Tongue (tissue), 2 donors: ENCODE measurements around the gene METAP1D. TPM values are rescaled to one million over a fixed set of nuclear protein-coding genes. Genes with fewer than 3 reads are reported as not detected.
"Not testable (repeated sequence)": the region's sequence is repeated elsewhere in the genome, so short reads cannot be mapped to it uniquely, and the experiment has no call there.

Experiments
- DNase-seq: peaks from one replicate; pipeline ENCODE4 v3.0.0-alpha.2; 2015
- total RNA-seq: library from RNA; depleted of rRNA; stranded (reverse); fragments of >200 nt; gene quantifications from one replicate; pipeline ENCODE4 v1.2.3, GENCODE V29; 2014

The METAP1D gene
- total RNA-seq, 1 donor from 2014 or later: 15.1 TPM

- peak; percentile 96 for DNase-seq
Measured at GRCh38 chr2:172102391-172103359, 102.9 kb downstream of the METAP1D start, which contains the start of gene DLX2. TSS of gene DLX2 (minus strand) at chr2:172102900. CDS start at chr2:172102538, 362 bp downstream.

DNA sequence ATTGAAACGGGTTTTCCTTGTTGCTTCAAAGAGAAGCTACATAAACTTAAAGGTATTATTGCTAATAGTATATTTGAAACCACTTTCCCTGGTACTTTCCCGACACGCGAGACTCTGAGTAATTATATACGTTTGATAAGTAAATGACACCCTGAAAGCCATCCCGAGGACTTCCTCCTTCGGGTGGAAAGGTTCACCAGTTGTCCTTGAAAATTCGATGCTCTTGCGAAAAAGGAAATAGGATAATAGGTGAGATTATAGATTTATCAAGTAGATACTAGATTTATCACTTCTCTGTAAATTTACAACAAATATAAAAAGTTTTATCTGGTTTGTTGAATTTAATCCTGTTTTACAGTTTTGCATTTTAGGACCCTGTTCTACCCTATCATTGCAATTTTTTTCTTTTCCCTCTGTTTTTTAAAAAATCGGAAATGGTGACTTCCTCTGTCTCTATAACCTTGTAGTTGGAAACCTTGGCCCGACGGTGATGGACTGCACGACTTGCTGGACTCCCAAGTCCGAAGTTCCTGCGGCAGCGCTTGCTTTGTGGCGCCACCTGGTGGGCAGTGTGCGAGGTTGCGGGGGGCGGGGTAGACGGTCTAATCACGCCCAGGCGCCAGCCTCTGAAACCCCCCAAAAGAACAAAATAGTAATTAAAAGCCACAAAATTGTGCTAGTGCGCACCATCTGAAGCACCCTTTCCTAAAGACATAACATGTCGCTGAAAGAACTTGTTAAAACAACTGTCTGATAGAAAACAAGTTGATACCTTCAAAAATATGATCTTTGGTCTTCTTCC, 103.9 kb downstream of the METAP1D start:
- DNase-seq: peak; percentile 93

DNA sequence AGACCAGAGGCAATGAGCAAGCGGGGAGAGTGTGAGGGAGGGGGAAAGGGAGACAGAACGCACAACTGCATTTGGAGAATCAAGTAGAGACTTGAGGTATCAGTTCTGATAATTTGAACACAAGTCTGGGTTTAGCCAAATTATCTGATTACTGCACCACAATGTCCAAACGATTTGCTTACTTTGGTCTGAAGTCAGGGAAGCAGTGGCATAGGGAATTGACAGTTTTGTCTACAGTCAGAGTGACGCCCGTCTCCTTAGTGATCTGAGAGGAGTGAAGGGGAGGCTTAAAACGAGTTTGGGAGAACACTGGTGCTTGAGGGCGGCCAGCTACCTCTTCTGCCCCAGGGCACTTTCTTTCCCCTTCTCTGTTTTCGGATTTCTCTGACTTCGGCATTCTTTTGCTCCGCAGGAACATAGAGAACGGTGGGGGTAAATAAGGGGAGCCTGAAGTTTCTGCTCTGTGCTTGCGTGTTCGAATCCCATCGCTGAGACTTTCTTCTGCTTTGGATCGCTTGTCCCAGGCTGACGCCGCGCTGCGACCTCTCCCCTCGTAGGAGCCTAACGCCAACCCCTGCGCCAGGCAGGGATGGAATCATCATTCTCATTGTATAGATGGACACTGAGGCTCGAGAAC, 105.8 kb downstream of the METAP1D start:
- peak; percentile 17 for DNase-seq

DNA sequence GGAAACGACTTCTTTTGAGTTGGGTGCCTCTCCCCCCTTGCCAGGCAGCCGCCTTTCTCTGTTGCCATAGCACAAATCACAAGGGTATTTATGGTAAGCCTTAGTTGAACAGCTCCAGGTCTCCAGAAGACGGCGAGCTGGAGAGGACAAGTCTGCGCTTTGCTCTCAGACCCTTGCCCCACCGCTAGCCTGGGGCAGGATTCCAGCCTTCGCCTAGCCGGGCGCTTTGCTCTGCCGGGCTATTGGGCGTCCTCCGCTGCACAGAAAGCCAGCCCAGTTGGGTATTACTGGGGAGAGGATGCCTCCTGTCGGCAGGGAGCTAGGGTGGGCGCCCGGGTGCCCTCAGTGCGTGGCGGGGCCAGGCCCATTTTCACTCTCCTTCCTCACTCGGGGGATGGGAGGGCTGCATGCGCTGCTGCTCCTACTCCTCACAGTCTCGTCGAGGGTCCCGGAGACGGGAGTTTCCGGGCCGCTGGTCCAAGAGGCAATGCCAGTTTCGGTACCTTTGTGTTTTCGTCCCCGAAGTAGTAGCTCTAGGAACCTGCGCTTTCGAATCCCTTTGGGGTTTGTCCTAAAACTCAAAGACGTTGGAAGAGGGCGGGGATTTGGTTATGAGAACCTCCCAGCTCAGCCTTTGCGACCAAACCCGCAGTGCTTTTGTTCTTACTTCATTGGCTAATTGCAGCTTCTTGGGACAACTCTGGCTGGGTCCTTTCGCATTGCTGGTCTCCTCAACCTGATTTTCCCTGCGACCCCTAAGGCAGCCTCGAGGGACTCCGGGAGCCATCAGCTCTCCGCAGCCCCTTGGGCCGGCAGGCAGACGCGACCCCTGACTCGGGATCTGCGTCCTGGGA, 106.6 kb downstream of the METAP1D start:
- DNase-seq: peak; percentile 25

GRCh38 chr2:172107690-172108586, 108.2 kb downstream of the METAP1D start:
- DNase-seq: no peak

- no peak for DNase-seq
Measured at GRCh38 chr2:172108587-172108930, 108.8 kb downstream of the METAP1D start.

DNA sequence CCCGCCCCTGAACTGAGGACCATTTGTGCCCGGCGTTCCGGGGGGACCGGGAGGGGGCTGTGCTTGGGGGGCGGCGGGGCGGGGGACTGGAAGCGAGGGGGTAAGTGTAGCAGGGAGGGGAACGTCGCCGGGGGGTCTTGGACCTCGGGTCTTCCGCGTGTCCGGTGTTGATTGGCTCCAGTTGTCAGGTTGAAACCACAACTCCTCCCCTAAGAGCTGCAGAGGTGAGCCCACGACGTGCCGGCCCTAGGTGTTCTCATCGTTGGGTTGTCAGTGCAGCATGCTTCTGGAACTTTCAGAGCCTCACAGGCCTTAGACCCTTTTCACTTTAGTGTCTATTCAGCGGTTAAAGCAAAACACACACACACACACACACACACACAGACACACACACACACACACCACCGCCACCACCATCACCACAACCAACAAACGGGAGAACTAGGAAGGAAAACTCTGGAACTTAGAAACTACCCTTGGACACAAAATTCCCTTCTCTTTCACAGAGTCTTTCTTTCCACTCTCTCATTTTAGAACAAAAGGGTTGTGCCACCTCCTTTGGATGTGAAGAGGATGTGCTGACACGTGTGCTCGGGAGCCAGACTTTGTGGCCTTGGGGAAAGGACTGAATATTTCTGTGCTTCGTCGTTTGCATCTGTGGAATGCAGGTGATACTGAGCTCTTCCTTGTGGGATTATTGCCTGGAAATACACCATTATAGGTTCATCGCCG, 109.7 kb downstream of the METAP1D start:
- DNase-seq: no peak

DNA sequence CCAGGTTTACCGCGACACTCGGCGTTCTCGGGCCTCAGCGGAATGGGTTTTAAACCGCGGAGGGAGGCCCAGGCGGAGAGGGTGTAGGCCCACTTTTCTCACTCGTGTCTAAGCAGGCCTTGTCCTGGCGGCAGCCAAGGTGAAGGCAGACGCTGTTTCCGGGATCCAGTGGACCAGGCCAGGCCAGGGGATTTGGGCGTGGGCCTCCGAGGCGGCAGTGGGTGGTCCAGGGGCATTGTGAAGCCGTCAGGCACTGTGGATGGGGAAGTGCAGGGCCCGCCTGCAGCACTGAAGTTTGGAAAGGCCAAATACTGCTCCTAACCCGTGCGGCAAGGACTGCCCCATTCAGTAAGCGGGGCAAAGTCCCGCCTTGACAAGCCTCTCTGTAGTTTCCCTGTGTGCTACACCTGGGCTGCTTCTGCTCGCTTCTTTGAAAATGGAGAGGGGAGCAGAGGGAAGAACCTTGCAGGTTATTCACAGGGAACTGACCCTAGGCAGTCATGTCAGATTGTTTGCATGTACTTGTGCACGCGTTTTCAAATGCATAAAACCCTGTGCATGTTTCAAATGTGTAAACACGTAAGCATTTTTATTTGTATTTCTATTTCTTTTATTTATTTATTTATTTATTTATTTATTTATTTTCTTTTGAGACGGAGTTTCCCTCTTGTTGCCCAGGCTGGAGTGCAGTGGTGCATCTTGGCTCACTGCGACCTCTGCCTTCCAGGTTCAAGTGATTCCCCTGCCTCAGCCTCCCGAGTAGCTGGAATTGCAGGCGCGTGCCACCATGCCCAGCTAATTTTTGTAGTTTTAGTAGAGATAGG, 110.4 kb downstream of the METAP1D start:
- no peak for DNase-seq

GRCh38 chr2:172113617-172114016, 113.9 kb downstream of the METAP1D start:
- peak; percentile 51 for DNase-seq

GRCh38 chr2:172114176-172114575, 114.4 kb downstream of the METAP1D start:
- not testable (repeated sequence) for DNase-seq

GRCh38 chr2:172114579-172114978, 114.8 kb downstream of the METAP1D start:
- DNase-seq: no peak

DNA sequence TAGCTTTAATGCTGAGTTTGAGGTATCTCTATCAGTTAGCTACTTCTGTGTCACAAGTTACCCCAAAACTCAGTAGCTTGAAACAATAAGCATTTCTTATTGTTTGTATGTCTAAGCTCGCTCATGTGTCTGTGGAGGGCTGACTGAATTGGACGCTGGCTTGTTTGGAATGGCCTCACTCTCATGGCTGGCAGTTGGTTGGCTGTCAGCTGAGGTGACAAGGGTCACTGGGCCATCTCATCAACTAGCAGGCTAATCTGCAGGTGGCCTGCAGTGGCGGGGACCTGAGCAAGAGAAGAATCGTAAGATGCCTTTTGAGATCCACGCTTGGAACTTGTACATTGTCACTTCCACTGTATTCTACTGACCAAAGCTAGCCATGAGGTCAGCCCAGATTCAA, 116.4 kb downstream of the METAP1D start:
- DNase-seq: no peak

DNA sequence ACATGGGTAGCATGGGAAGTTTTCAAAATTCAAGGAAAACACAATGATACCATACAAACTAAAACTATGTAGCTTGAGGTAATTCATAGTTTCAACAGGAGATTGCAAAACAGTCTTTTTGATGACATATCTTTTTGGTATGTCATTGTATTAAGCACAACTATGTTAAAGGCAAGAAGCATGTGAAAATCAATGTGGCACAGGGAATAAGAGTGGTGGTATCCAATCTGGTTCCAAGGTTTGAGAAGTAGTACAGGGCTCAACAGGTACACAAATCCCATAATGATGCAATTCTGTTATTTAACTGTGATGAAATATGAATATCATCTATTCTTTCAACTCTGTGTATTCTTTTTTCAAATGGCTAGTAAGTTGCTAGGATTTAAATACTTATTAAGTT, 119.3 kb downstream of the METAP1D start:
- no peak for DNase-seq

DNA sequence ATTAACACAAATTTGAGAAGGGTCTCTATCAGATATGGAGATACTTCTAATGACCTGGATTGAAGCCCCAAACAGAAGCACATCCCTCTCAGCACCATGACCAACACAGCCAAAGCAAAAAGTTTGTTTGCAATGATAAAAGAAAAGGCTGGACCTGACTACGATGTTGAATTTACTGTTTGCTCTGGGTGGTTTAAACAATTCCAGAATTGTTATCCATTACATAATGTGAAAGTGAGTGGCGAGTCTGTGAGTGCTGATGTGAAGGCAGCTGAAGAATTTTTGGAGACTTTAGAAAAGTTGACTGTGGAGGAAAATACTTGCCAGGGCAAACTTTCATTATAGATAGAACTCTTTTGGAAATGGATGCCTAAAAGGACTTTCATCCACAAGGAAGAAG, 120.4 kb downstream of the METAP1D start:
- no peak for DNase-seq

DNA sequence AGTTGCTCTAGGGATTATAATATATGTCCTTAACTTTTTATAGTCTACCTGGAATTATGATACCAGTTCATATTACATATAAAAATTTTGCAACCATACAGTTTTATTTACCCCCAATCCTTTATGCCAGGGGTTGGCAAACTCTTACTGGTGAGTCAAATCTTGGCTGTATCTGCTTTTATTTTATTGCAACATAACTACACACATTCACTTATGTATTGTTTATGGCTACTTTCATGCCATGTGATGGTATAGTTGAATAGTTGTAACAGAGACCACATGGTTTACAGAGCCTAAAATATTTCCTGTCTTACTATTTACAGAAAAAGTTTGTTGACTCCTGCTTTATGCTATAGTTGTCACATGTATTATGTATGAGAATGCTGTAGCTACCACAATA, 128.7 kb downstream of the METAP1D start:
- no peak for DNase-seq

- DNase-seq: no peak
Measured at GRCh38 chr2:172129404-172129803, 129.7 kb downstream of the METAP1D start.
